ENCODE results near the gene ZNF716. TPM values are rescaled to one million over a fixed set of nuclear protein-coding genes. Genes with fewer than 3 reads are reported as not detected.

ZNF716 gene
- total and polyA plus RNA-seq, 2 of the 13 experiments (the other 11 are each of a cell fraction or from before 2014, with no cell fraction given), result not detected

DNA sequence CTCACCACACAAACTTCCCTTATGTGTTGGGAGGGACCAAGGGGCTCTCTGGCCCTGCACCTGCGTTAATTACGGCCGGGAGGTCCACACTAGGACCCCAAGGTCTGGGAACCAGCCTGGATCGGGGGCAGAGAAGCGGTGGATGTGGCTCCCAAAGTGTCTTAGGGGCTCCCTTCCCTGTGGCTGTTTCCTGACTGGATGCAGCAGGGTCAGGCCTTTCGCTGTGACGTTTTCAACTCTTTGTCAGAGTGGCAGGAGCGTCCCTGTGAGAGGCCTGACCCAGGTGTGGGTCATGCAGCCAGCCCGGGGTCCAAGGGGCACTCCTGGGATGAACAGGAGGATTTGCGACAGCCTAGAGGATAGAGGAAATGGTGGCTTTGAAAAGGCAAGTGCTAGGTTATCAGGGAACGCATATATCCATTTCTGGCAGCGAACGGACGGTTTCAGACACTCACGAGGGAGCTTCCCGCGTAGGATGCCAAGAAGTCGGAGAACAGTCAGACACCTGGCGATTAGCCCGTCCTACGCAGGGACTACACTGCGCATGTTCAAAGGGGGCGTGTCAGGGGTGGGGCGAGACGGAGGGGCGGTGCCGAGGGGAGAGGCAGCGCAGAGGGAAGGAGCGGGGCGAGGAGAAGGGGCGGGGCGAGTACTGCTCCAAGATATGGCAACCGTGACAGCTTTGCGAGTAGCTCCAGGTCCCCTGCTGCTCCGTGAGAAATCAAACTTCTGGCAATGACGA lies 46.2 kb upstream of the ZNF716 start:
- no peaks in the 10 kb centered on the region for H3K4me1 ChIP-seq (ENCODE audit: insufficient read depth, low read length)
- in situ Hi-C loops (cut with HindIII; ENCODE audit: extremely low pct_ligation_motif_present, low pct_unique_long_range_greater_than_20kb) (no loop called here), intact Hi-C loops (cut with micrococcal nuclease; ENCODE audit: unreplicated experiment) (no loop called here)
- H3K9me3 ChIP-seq (ENCODE audit: low read length), result peaks cover 96% of the 10 kb centered on the region
- TF ChIP-seq ZNF724P (CRISPR knock-in tag; IDR thresholded peaks at IDR 0.05; ENCODE audit: borderline replicate concordance) (no peak), KDM5A (IDR thresholded peaks at IDR 0.05; ENCODE audit: borderline replicate concordance, low read length) (no peak), CREM (IDR thresholded peaks at IDR 0.05) (no peak), CREM (CRISPR knock-in tag; IDR thresholded peaks at IDR 0.05) (no peak), MBNL3 (CRISPR knock-in tag; conservative IDR thresholded peaks at IDR 0.05) (no peak), ZNF121 (CRISPR knock-in tag; IDR thresholded peaks at IDR 0.05) (no peak), STAG1 (CRISPR knock-in tag; IDR thresholded peaks at IDR 0.05) (no peak)
- TF ChIP-seq, protein P1, sequence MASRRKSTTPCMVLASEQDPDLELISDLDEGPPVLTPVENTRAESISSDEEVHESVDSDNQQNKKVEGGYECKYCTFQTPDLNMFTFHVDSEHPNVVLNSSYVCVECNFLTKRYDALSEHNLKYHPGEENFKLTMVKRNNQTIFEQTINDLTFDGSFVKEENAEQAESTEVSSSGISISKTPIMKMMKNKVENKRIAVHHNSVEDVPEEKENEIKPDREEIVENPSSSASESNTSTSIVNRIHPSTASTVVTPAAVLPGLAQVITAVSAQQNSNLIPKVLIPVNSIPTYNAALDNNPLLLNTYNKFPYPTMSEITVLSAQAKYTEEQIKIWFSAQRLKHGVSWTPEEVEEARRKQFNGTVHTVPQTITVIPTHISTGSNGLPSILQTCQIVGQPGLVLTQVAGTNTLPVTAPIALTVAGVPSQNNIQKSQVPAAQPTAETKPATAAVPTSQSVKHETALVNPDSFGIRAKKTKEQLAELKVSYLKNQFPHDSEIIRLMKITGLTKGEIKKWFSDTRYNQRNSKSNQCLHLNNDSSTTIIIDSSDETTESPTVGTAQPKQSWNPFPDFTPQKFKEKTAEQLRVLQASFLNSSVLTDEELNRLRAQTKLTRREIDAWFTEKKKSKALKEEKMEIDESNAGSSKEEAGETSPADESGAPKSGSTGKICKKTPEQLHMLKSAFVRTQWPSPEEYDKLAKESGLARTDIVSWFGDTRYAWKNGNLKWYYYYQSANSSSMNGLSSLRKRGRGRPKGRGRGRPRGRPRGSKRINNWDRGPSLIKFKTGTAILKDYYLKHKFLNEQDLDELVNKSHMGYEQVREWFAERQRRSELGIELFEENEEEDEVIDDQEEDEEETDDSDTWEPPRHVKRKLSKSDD (CRISPR knock-in tag; IDR thresholded peaks at IDR 0.05; ENCODE audit: low read depth), result no peak
- TF ChIP-seq, protein P2, sequence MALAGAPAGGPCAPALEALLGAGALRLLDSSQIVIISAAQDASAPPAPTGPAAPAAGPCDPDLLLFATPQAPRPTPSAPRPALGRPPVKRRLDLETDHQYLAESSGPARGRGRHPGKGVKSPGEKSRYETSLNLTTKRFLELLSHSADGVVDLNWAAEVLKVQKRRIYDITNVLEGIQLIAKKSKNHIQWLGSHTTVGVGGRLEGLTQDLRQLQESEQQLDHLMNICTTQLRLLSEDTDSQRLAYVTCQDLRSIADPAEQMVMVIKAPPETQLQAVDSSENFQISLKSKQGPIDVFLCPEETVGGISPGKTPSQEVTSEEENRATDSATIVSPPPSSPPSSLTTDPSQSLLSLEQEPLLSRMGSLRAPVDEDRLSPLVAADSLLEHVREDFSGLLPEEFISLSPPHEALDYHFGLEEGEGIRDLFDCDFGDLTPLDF (CRISPR knock-in tag; IDR thresholded peaks at IDR 0.05), result no peak
- WGBS (ENCODE audit: low lambda C conversion rate), result 48% methylated on average over 26 of the region's 36 CpGs
- no peaks in the 10 kb centered on the region for H3K36me3 ChIP-seq (replicated peaks in 1 of 2; ENCODE audit: control insufficient read depth in 1 of 2, insufficient read depth in 2 of 2, low read length in 2 of 2)
- no peak overlapping the region for H3K27ac ChIP-seq (ENCODE audit: extremely low read length, insufficient read depth, low read length)
- CTCF ChIA-PET (ENCODE audit: low intra/inter-chr PET ratio, low total read pairs), result no interaction called here
- BruUV-seq (replicated peaks), result no TSS peak
- FAIRE-seq, result no peak
- H3K9ac ChIP-seq (ENCODE audit: insufficient read depth, low read depth, low read length), result no peak overlapping the region
- H4K20me1 ChIP-seq (ENCODE audit: insufficient read depth, low read length), result no peaks in the 10 kb centered on the region
- POLR2A ChIA-PET, result no interaction called here
- H3K4me3 ChIP-seq (replicated peaks in 1 of 3; ENCODE audit: insufficient read depth in 1 of 3, low read depth in 2 of 3, low read length in 3 of 3), result no peak overlapping the region
- ATAC-seq, result no peak
- H3K79me2 ChIP-seq (ENCODE audit: insufficient read depth, low read length), result no peaks in the 10 kb centered on the region
- DNase-seq (ENCODE audit: low spot score), result no peak
- H2AFZ ChIP-seq (ENCODE audit: low read length), result no peak overlapping the region
- no peaks in the 10 kb centered on the region for H3K27me3 ChIP-seq (ENCODE audit: control insufficient read depth in 1 of 2, insufficient read depth in 2 of 2, low read length in 2 of 2)
- no peak overlapping the region for H3K4me2 ChIP-seq (ENCODE audit: low read depth, low read length)
